Vagina (tissue), 2 donors: Measurements from ENCODE around the gene PRKCB. TPM values are rescaled to one million over a fixed set of nuclear protein-coding genes. Genes with fewer than 3 reads are reported as not detected.

Experiments used
- DNase-seq, 2 donors: peaks; one replicate each; pipeline ENCODE4 v3.0.0-alpha.2; 2017; ENCODE audit errors: extremely low spot score in 2 of 2
- H3K27ac ChIP-seq: fragments of 200-600 bp; sonication (generic); one replicate; pipeline ENCODE4 v1.5.1; 2019
- H3K27me3 ChIP-seq: fragments of 200-600 bp; sonication (generic); one replicate; pipeline ENCODE4 v1.5.1; 2019
- H3K36me3 ChIP-seq, 2 donors: fragments of 200-600 bp; sonication (generic); one replicate each; pipeline ENCODE4 v1.5.1; 2017 to 2019
- H3K4me1 ChIP-seq: fragments of 200-600 bp; sonication (generic); one replicate; pipeline ENCODE4 v1.5.1; 2019
- H3K4me3 ChIP-seq, 2 donors: fragments of 200-600 bp; sonication (generic); 1 replicate in 1 of 2; 2 replicates in 1 of 2; pipeline ENCODE4 v1.5.1; 2016 to 2019
- H3K9me3 ChIP-seq: fragments of 200-600 bp; sonication (generic); one replicate; pipeline ENCODE4 v1.5.1; 2019
- CTCF ChIP-seq, 3 experiments: fragments of 450-650 bp in 2 of 3; fragments of 200-600 bp in 1 of 3; sonication (generic) in 1 of 3; IDR thresholded peaks; one replicate each; pipeline ENCODE4 v1.5.1; 2017 to 2019; ENCODE audit warnings: antibody characterized with exemption in 3 of 3, mild to moderate bottlenecking in 2 of 3, moderate library complexity in 2 of 3
- POLR2A ChIP-seq, 2 donors: fragments of 450-650 bp; IDR thresholded peaks; one replicate each; pipeline ENCODE4 v1.6.1; 2017; ENCODE audit warnings: antibody characterized with exemption in 2 of 2, mild to moderate bottlenecking in 2 of 2, moderate library complexity in 2 of 2
- POLR2AphosphoS5 ChIP-seq, 2 donors: sonication (generic); formaldehyde crosslinking; IDR thresholded peaks; one replicate each; pipeline ENCODE4 v1.9.0; 2017; ENCODE audit warnings: antibody characterized with exemption in 2 of 2, mild to moderate bottlenecking in 2 of 2, low read depth in 1 of 2; ENCODE audit not compliant: insufficient read depth in 1 of 2
- intact Hi-C: fragments of 100-400 bp; cut with DNase I; formaldehyde crosslinking; loops from one replicate; pipeline ENCODE4 v1.15.1; 2023
- total RNA-seq: library from RNA; depleted of rRNA; stranded (reverse); fragments of >200 nt; gene quantifications from one replicate; pipeline ENCODE4 v1.2.3, GENCODE V29; 2016

PRKCB gene
- total RNA-seq, 1 donor from 2014 or later = 9.1 TPM

- Histone ChIP-seq H3K27ac (no peak overlapping the region), H3K4me1 (no peaks in the 10 kb centered on the region), H3K27me3 (no peaks in the 10 kb centered on the region), H3K9me3 (no peaks in the 10 kb centered on the region), H3K36me3 (no peaks in the 10 kb centered on the region), H3K4me3 (no peak overlapping the region)
- DNase-seq = no peak
- intact Hi-C loops = no loop called here
- TF ChIP-seq POLR2A (IDR thresholded peaks at IDR 0.05) = no peak
- no peak for TF ChIP-seq CTCF (IDR thresholded peaks at IDR 0.05)
- TF ChIP-seq POLR2AphosphoS5 (IDR thresholded peaks at IDR 0.05; ENCODE audit: insufficient read depth in 1 of 2, low read depth in 1 of 2) = no peak
Observed at GRCh38 chr16:24170407-24170806, 334.6 kb downstream of the PRKCB start.

- DNase-seq = no peak
Observed at GRCh38 chr16:24174504-24174903, 338.7 kb downstream of the PRKCB start.

GRCh38 chr16:24174957-24175356, 339.2 kb downstream of the PRKCB start:
- no peak for DNase-seq
- H3K27ac ChIP-seq = no peak overlapping the region
- no peaks in the 10 kb centered on the region for H3K4me1 ChIP-seq
- no peak overlapping the region for H3K4me3 ChIP-seq
- H3K9me3 ChIP-seq = no peaks in the 10 kb centered on the region
- H3K36me3 ChIP-seq = no peaks in the 10 kb centered on the region
- H3K27me3 ChIP-seq = no peaks in the 10 kb centered on the region
- TF ChIP-seq POLR2AphosphoS5 (IDR thresholded peaks at IDR 0.05; ENCODE audit: insufficient read depth in 1 of 2, low read depth in 1 of 2) (no peak), CTCF (IDR thresholded peaks at IDR 0.05) (no peak), POLR2A (IDR thresholded peaks at IDR 0.05) (no peak)
- intact Hi-C loops = no loop called here

More at GRCh38 chr16:24174504-24174903, 338.7 kb downstream of the PRKCB start:
- Histone ChIP-seq H3K4me1 (no peaks in the 10 kb centered on the region), H3K4me3 (no peak overlapping the region), H3K27me3 (no peaks in the 10 kb centered on the region), H3K36me3 (no peaks in the 10 kb centered on the region), H3K9me3 (no peaks in the 10 kb centered on the region), H3K27ac (no peak overlapping the region)
- TF ChIP-seq POLR2AphosphoS5 (IDR thresholded peaks at IDR 0.05; ENCODE audit: insufficient read depth in 1 of 2, low read depth in 1 of 2) (no peak), POLR2A (IDR thresholded peaks at IDR 0.05) (no peak), CTCF (IDR thresholded peaks at IDR 0.05) (no peak)
- intact Hi-C loops = no loop called here

GRCh38 chr16:24178496-24178895, 342.7 kb downstream of the PRKCB start:
- no peaks in the 10 kb centered on the region for H3K36me3 ChIP-seq
- TF ChIP-seq CTCF (IDR thresholded peaks at IDR 0.05) = no peak
- TF ChIP-seq POLR2A (IDR thresholded peaks at IDR 0.05) = no peak
- TF ChIP-seq POLR2AphosphoS5 (IDR thresholded peaks at IDR 0.05; ENCODE audit: insufficient read depth in 1 of 2, low read depth in 1 of 2) = no peak
- H3K27me3 ChIP-seq = no peaks in the 10 kb centered on the region
- no peaks in the 10 kb centered on the region for H3K4me1 ChIP-seq
- no peaks in the 10 kb centered on the region for H3K9me3 ChIP-seq
- DNase-seq = no peak
- no peak overlapping the region for H3K27ac ChIP-seq
- intact Hi-C loops = no loop called here
- H3K4me3 ChIP-seq = no peak overlapping the region

- Histone ChIP-seq H3K36me3 (no peaks in the 10 kb centered on the region), H3K9me3 (no peaks in the 10 kb centered on the region), H3K4me3 (no peak overlapping the region), H3K27me3 (no peaks in the 10 kb centered on the region), H3K4me1 (no peaks in the 10 kb centered on the region), H3K27ac (no peak overlapping the region)
- TF ChIP-seq CTCF (IDR thresholded peaks at IDR 0.05) = no peak
- TF ChIP-seq POLR2A (IDR thresholded peaks at IDR 0.05) = no peak
- no peak for TF ChIP-seq POLR2AphosphoS5 (IDR thresholded peaks at IDR 0.05; ENCODE audit: insufficient read depth in 1 of 2, low read depth in 1 of 2)
- no peak for DNase-seq
- intact Hi-C loops = no loop called here
Observed at GRCh38 chr16:24180451-24180850, 344.7 kb downstream of the PRKCB start.
